AG09309 (cell line): Measurements from ENCODE around the gene ESPL1.

Experiments used
- DNase-seq: peaks from one replicate; pipeline ENCODE4 v3.0.0-alpha.2; 2010; ENCODE audit warnings: low read depth
- H3K4me3 ChIP-seq: 2 replicates; pipeline ENCODE4 v1.5.1; 2011; ENCODE audit warnings: mild to moderate bottlenecking, low read depth, low read length, moderate library complexity; ENCODE audit not compliant: control insufficient read depth
- CTCF ChIP-seq: IDR thresholded peaks from 2 replicates; pipeline ENCODE4 v1.5.1; 2011; ENCODE audit warnings: mild to moderate bottlenecking, low read depth, low read length, inconsistent platforms; ENCODE audit not compliant: insufficient read depth, control insufficient read depth; ENCODE audit errors: missing control alignments

The ESPL1 gene

GRCh38 chr12:53308276-53308675 is 40.2 kb downstream of the ESPL1 start:
- DNase-seq: no peak
- no peak for TF ChIP-seq CTCF
- no peak overlapping the region for H3K4me3 ChIP-seq

GRCh38 chr12:53313996-53314395 is 45.9 kb downstream of the ESPL1 start:
- DNase-seq: no peak
- H3K4me3 ChIP-seq: no peak overlapping the region
- no peak for TF ChIP-seq CTCF

GRCh38 chr12:53320352-53321195 is 52.5 kb downstream of the ESPL1 start:
- no peak for DNase-seq

GRCh38 chr12:53324113-53324778 is 56.1 kb downstream of the ESPL1 start:
- TF ChIP-seq CTCF: no peak
- no peak for DNase-seq

More at GRCh38 chr12:53320352-53321195, 52.5 kb downstream of the ESPL1 start:
- H3K4me3 ChIP-seq: peak overlapping the region; percentile 95
- no peak for TF ChIP-seq CTCF

GRCh38 chr12:53324779-53325510 is 56.8 kb downstream of the ESPL1 start:
- peak overlapping the region; percentile 55 for H3K4me3 ChIP-seq
- peak; percentile 52 for DNase-seq
- TF ChIP-seq CTCF: peak; percentile 86

More at GRCh38 chr12:53324113-53324778, 56.1 kb downstream of the ESPL1 start:
- peak overlapping the region; percentile 55 for H3K4me3 ChIP-seq

GRCh38 chr12:53325511-53326061 is 57.5 kb downstream of the ESPL1 start:
- TF ChIP-seq CTCF: no peak
- peak overlapping the region; percentile 55 for H3K4me3 ChIP-seq
- no peak for DNase-seq
